Fibroblast of lung (primary cell): ENCODE measurements around the gene ARMC10.

ENCODE experiments used
- EZH2 ChIP-seq: IDR thresholded peaks from 2 replicates; pipeline ENCODE4 v1.5.1; 2012; ENCODE audit warnings: low read length, control low read depth, mild to moderate bottlenecking; ENCODE audit errors: missing control alignments
- TF ChIP-seq, protein P1 (sequence below), 2 donors: IDR thresholded peaks in 1 of 2; conservative IDR thresholded peaks in 1 of 2; 1 replicate in 1 of 2; 2 replicates in 1 of 2; pipeline ENCODE4 v1.5.1; 2011 to 2012; ENCODE audit warnings: low read length in 2 of 2, control low read depth in 1 of 2, inconsistent platforms in 1 of 2, low read depth in 1 of 2, mild to moderate bottlenecking in 1 of 2

DNA sequence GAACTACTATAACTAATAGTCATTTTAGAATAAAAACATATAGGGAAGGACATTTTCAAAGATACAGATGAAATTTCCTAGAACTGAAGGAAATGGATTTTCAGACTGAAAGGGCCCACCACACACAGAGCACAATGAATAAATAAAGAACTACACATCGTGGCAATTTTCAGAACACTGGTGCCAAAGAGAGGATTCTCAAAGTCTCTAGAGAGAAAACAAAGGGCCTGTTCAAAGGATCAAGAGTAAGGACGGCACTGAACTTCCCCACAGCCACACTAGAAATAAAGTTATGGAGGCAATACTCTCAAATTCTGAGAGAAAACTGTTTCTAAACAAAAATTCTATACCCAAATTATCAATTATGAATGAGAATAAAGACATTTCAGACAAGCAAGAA is 52.1 kb downstream of the ARMC10 start:
- TF ChIP-seq, protein P1, sequence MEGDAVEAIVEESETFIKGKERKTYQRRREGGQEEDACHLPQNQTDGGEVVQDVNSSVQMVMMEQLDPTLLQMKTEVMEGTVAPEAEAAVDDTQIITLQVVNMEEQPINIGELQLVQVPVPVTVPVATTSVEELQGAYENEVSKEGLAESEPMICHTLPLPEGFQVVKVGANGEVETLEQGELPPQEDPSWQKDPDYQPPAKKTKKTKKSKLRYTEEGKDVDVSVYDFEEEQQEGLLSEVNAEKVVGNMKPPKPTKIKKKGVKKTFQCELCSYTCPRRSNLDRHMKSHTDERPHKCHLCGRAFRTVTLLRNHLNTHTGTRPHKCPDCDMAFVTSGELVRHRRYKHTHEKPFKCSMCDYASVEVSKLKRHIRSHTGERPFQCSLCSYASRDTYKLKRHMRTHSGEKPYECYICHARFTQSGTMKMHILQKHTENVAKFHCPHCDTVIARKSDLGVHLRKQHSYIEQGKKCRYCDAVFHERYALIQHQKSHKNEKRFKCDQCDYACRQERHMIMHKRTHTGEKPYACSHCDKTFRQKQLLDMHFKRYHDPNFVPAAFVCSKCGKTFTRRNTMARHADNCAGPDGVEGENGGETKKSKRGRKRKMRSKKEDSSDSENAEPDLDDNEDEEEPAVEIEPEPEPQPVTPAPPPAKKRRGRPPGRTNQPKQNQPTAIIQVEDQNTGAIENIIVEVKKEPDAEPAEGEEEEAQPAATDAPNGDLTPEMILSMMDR (conservative IDR thresholded peaks at IDR 0.05 in 1 of 2, IDR thresholded peaks at IDR 0.05 in 1 of 2; ENCODE audit: low read depth in 1 of 2, low read length in 2 of 2) = no peak
- TF ChIP-seq EZH2 = no peak
